Left kidney (tissue), 2 donors: Measurements from ENCODE around the gene PFKFB2. TPM values are rescaled to one million over a fixed set of nuclear protein-coding genes. Genes with fewer than 3 reads are reported as not detected.
"Not testable (repeated sequence)": the region's sequence is repeated elsewhere in the genome, so short reads cannot be mapped to it uniquely, and the experiment has no call there.

Source experiments
- DNase-seq: peaks from one replicate; pipeline ENCODE4 v3.0.0-alpha.2; 2013
- polyA plus RNA-seq: library from polyadenylated mRNA; unstranded; fragments of 120-200 nt; gene quantifications from one replicate; pipeline ENCODE4 v1.2.1, GENCODE V29; 2013; ENCODE audit not compliant: insufficient read length

PFKFB2 gene
- polyA plus RNA-seq, 1 donor, result 27.3 TPM

DNA sequence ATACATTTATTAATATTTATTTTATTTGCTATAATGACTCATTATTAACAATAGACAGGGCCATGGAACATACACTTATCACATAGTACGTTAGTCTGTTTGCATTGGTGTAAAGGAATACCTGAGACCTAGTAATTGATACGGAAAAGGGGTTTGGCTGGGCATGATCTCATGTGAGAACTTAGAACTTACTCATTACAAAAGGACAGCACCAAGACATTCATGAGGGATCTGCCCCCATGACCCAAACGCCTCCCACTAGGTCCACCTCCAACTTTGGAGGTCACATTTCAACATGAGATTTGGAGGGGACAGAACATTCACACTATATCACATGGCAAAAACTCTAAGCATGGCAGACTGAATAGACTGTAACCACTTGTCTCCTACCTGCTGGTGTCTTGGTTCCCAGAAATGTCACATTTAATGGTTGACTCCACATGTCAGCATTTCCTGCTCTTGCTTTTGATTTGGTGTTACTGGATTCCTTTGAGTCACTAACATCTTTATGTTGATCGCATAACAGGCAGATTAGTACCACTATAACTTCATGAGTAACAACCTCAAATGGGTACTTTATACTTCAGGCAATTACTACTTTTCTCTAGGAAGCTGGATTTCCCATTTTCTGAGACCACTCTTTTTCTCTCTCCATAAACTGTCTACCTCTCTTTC lies 17.1 kb upstream of the PFKFB2 start:
- DNase-seq, result no peak

DNA sequence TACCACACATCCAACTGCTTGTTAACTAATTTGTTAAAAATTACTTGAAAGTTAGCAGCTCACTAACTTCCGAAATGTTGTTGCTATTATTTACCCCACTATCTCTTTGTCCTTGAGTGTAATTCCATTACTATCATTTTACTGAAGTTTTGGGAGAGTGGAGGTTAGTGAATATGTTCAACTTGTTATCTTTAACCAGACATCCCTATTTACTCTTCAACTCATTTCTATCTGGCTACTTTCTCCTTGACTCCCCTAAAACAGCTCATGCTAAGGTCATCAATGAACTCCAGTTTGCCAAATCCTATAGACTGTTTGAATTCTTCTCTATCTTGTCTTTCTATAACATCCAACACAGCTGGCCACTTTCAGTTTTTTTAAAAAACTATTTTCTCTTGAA lies 16.2 kb upstream of the PFKFB2 start:
- no peak for DNase-seq

DNA sequence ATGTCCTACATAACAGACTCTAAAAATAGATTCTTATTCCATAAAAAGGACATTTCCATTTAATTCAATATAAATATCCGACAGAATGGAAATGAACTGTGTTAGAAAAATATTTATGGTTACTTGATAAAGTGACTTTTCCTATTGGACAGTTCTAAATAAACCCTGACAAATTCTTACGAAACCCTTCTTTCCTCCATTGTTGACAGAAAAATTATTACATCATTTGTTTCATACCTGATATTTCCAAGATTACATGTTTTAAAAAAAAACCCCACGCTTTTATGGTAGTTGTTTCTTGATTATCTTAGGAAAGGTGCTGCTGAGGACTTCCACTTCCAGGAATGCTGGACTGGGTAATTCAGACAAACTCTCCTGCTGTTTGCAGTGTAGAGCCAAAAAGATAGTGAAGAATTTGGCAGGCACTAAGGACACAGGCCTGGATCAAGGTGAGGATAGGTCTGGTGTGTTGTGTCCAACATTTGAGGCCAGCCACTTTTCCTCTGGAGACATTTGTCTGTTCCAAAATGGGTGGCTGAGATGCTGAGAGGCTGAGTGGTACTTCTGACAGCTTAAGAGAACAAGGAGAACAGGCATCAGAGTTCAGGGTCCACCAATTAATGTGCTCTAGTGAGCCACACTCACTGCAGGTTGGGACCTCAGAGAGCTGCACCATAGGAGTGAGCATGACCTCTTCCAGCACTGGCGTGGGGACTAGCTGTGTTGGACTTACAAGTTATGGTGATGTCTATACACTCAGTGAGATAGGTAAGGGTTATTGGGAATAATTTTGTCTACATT lies 13.5 kb upstream of the PFKFB2 start:
- DNase-seq, result no peak

DNA sequence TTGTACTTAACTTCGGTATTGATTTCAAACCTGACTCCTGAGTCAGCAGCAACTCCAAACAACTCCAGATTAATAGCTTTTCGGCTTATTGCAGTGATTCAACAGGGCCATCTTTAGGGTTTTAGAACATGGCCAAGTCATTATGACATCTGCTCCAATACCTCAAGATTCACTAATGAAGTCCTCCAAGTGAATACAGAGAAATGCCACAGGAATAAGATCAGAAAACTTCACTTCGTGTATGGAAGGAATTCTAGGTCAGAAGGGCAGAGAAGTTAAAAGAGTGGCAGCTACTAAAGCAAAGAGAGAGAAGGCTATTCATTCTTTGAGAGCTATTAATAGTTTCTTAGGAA lies 12.9 kb upstream of the PFKFB2 start:
- DNase-seq, result no peak

DNA sequence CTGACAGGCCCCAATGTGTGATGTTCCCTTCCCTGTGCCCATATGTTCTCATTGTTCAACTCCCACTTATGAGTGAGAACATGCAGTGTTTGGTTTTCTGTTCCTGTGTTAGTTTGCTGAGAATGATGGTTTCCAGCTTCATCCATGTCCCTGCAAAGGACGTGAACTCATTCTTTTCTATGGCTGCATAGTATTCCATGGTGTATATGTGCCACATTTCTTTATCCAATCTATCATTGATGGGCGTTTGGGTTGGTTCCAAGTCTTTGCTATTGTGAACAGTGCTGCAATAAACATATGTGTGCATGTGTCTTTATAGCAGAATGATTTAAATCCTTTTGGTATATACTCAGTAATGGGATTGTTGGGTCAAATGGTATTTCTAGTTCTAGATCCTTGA lies 11.7 kb upstream of the PFKFB2 start:
- not testable (repeated sequence) for DNase-seq

DNA sequence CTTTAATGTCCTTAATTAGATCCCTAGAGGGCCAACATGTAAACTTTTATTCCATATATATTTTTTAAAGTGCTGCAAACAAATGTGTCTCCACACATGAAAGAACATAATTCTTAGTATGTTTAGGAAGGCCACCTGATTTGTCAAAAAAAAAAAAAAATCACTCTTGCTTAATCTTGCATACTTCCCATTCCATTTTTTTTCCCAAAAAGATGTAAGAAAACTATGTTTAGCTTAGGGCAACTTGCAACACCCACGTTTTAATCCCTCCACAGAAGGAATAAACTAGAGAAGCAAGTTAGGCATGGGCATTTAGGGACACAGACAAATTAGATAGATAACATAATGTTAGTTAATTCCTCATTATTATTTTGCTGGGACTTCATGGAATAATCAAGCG lies 7.6 kb upstream of the PFKFB2 start:
- DNase-seq, result no peak

DNA sequence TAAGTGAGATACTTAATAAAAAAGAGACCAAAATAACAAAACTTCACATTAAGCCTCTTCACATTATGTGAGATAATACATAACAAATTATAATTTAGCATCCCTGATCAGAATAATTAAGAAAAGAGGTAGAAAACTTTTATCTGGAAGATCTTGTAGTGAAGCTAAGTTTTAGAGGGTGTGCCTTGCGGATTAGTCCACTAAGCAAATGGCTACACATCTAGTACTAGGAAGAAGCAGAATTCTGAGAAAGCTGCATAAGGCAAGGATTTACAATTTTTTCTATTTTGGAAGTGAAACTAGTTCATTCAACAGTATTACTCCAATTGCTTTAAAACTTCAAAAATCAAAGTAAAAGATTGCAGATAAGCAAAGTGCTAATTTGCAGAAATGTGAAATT lies 5.6 kb upstream of the PFKFB2 start:
- no peak for DNase-seq

DNA sequence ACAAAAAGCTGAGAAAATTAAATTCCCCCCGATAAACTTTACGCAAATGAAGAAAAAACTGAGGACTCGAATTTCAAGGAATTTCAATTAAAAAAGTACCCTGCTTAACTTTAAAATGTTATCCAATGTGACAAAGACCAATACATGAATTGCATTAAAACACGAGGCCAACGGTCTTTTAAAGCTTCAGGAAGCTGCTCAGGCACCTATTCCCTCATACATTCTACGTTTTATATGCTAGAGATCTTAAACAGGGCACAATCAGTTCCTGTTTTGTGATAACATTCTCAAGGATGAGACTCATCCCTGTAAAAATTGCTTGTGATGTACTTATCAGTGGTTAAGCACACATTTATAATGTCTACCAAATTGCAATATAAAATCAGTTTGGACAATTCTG lies 5.0 kb upstream of the PFKFB2 start:
- no peak for DNase-seq

DNA sequence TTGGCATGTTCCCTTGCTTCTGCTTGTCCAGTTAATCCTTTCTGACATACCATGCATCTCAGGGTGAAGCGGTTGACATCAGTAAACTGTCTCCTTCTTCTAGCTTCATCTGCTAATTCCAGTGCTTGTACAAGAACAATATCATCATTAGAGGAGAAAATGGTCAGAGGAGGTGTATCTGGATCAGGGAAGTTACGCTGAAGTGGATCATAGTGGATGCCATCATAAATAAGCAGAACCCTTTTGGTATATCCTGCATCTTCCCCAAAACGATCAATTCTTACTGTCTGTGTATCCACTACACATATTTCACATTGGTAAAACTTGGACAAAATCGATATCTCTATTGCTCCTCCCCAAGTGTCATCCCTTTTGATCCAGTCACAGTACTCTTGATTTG lies 4.0 kb upstream of the PFKFB2 start:
- no peak for DNase-seq

DNA sequence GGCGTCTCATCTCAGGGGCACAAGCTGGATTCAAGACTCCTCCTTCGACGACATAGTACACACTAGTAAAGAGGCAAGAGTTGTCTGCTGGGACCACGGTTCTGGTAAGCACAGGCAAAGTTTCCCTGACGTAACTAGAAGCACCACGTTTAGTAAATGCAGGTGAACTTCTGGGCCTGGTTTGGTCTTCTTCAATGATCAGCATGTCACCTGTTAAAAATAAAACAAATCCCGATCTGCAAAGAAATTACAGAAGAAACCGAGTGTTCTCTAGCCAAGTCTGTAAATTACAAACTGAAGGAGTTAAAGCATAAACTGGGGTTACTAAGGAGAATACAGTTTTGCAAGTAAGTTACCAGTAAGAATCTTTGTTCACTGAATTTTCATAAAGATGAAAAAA lies 3.6 kb upstream of the PFKFB2 start:
- DNase-seq, result no peak

DNA sequence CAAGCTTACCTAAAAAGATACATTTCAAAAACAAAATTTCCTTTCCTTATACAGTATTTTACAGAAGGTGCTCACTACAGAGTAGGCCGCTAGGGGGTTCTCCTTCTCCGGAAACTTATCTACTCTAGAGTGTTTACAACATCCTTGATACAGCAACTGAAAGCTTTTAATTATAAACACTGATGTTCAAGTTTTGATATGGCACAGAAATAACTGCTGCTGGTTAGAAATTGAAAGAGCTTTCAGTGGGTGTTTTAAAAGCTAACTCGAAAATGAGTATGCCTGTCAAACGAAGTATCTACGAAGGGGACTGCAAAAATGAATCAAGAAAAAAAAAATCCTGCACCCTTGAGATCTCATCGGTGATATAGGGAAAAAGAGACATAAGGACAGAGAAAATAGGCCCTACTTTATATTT lies 3.1 kb upstream of the PFKFB2 start:
- peak; percentile 73 for DNase-seq

DNA sequence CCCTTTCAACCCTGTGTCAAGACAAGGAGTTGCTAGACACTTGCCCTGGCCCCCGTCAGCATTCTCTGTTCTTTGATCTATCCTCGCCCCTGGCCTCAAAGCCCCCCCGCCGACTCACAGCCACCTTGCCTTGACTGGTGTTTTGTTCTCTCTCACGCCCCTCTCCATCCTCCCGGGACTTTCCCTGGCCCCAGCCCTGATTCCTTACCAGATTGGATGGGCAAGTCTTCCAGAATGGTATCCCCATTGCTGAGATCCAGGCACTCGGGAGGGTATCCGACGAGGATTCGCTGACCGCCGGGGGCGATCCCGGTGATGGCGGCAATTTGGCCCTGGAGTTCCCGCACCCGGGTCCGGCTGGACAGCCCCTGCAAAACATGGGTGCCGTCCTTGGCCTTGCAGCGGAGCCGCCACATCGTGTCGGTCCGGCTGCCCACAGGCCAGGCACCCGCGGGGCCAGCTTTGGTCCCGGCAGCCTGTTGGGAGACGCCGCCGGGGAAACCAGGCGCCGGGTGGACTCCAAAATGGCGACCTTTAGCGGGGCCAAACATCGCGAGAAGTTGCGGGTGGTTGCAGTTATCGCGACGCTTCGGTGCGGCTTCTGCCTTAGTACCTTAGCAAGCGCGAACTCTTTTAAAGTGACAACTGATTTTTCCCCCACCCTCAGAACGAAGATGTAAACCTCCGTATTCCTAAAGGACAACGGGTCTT lies 2.4 kb upstream of the PFKFB2 start:
- peak; percentile 93 for DNase-seq

DNA sequence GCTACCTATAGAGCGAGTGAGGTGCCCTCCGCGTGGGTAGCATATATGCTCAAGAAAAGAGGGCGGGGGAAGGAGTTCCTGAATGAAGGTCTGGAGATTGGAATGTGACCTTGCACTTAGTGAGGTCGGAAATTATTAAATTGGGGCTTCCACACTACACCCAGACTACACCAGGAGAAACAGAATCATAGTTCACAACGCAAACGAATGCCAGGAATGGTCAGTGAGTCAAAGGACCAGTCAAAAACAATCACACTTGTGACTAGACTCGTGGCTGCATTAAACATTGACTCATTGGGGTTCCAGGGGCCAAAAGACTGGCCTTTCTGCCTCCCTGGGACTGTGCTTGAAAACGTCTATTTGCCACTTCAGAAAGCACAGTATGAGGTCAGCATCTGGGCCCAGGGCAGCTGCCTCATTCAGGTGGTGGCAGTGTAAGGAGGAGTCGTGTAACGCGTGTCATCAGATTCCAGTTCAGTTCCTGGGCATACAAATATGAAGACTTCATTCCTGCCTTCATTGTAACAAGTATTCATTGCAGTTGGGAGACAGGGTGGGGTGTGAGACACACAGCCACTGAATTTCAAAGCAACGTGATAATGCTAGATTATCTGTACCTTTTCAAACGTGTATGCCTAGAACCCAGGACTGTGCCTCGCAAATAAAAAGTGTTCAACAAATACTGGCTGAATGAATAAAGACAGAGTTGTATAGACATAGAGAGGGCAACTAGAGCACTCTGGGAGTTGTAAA lies 1.7 kb upstream of the PFKFB2 start, which contains the start of gene YOD1:
Gene YOD1, minus strand, starts transcription at position 18 of the 753 bp plus-strand sequence. CDS start 178 bp downstream, outside the sequence.
- DNase-seq, result no peak

DNA sequence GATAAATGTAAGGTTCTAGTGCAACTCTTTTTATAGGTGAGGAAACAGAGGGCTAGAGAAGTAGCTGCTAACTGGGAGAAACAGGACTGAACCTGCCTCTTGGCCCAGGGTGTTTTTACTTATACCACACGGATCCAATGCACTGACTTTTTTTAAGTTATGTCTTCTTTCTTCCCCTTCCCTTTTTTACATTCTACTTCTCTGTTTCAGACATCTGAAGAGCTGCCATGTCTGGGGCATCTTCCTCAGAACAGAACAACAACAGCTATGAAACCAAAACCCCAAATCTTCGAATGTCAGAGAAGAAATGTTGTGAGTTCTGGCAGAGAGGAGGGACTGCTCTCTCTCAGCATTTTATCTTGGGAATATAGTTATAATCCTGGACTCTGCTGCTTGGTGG lies 1.4 kb downstream of the PFKFB2 start:
- no peak for DNase-seq

DNA sequence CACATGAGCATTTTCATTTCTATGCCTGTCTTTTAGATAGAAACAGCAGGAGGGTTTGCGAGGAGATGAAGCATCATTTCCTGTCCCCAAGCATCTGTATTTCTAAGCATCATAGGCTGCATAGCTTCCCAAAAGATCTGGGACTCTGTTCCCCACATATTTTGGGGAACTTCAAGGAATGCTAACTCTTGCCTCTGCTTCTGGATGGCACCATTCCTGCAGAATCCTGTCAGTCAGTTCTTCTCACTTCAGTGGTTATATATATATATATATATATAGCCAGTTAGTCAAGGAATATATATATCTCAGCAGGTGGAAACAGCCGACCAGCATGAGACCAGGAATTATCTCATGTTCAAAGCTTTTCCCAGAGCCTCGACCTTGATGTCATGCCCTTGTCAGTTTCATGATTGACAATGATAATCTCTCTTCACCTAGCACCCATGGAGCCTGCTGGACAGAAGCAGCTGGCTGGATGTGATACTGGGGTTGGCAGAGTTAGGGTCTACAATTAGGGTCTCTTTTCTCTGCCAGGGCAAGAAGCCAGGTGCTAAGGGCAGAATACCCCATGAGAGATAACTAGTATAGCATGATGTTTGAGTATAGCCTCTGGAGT lies 2.4 kb downstream of the PFKFB2 start:
- DNase-seq, result no peak

DNA sequence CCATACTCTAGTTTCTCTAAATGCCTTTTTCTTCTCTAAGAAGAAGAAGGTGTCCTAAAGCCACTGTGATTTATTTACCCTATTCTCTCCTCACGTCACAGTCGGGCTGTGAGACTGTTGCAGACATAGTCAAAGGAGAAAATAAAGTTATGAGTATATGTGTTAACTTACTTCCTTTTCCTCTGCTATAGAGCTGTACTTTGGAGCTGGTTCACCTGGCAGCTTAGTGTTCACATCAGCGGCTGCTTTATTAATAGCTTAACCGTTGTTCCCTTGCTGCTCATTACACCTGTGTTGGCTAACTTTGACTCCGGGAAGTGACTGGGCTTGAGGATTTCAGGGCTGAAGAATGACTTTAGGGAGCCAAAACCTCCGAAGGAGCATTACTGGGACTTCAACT lies 3.6 kb downstream of the PFKFB2 start:
- no peak for DNase-seq

DNA sequence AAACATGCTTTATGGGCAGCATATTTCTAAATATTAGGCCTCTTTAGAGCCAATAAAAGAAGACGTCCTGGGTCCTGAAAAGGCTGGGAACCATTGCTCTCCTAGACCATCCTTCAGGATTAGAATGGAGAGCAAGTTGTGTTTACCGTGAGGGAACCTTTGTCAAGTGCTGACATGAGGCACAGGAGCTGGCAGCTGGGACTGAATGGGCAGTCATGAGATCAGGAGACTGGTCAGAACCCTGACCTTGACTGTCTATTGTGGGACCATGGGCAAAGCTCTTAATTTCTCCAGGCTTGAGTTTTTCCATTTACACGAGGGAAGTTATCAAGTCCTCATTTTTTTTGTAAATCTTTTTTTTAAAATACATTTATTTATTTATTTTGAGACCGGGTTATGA lies 5.2 kb downstream of the PFKFB2 start:
- no peak for DNase-seq

DNA sequence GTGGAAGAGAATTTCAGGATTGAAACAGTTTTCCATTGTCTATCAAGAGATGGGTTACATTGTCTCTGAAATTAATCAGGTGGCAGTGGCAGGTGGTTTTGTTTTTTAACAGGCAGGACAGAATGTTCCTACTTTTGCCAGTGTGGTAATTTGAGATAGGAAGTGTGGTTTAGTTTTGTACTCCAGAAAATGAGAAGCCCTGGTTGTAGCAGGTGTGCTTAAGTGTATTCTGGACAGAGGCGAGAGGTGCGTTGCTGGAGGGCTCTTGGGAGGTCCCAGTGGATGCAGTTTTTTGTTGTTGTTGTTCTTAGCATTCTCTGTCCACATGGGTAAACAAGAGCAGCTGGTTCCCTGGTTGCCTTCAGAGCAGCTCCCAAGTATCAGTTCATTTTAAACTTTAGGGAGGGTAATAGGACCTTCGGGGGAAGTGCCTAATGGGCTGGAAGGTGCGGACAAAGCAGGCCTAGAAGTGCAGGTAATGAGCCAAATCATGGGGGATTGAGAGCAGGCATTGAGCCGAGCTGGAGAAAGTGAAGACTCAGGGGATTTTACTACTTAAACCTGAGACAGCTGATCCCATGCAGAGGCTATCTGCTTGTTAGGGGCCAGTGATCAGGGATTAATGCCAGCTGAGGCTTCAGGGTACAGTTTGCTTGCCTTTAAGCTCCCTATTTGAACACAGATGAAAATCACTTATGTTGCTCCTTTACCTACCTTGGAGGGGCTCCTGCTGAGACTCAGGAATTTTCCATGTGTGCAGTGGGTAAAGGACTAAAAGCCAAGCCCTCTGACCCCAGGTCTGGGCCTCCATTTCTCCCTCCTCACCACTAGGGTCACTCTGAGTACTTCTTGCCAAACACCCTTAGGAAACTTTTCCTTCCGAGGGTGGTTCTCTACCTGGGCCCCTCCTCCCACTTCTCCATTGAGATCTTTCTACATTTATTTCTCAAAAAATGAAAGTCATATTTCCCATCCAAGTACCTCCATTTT lies 6.1 kb downstream of the PFKFB2 start:
- DNase-seq, result peak; percentile 28

DNA sequence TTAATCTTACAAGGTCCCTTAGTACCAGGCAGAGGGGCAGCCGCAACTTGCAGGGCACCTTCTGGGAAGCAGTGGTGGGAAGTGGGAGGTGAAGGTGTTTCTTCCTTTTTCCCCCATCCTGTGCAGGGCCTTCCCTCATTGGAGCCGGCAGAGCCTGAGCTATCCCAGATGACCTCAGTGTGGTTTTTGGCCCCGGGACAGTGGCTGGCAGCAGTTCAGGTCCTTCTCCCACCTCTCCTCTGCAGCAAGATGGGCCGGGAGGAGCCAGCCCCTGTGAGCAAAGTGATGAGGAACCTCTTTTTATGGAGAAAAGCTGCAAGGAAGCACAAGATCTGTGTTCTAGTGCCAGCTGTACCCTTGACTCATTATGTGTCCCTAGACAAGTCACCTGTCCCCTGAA lies 6.8 kb downstream of the PFKFB2 start:
- DNase-seq, result no peak

DNA sequence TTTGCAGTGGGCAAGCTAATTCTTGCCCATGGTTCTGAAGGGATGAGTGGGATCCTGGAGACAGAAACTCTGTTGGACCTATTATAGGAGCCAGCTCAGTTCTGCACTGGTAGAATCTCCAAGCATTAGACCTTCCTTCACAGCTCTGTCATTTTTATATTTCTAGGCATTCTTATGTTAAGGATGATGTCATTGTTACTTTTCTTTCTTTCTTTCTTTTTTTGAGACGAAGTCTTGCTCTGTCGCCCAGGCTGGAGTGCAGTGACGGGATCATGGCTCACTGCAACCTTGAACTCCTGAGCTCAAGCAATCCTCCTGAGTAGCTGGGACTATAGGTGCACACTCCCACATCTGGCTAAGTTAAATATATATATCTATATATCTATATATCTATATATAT lies 7.5 kb downstream of the PFKFB2 start:
- DNase-seq, result no peak

DNA sequence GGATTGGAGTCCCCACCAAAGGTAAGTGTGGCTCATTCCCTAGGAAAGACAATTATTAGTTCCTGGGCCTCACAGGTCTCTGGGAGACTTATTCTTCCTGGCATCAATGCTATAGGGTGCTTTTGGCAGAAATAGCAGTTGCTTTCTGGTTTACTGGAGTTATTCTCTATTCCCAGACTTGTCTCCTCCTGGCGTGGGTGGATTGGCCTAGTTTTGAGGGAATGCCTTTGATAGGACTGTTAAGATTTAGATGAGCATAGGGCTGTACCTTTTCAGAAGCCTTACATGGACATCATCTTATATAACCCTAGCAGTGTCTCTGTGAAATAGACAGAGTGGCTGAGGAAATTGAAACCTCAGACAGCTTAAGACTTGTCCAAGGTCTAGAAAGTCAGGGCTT lies 9.0 kb downstream of the PFKFB2 start:
- no peak for DNase-seq
